Panc1 (cell line): Measurements from ENCODE around the gene FSIP1.

ENCODE experiments used
- CTCF ChIP-seq: fragments of 450-650 bp; IDR thresholded peaks from 2 replicates; pipeline ENCODE4 v1.5.1; 2017; ENCODE audit warnings: mild to moderate bottlenecking
- POLR2AphosphoS5 ChIP-seq: IDR thresholded peaks from 2 replicates; pipeline ENCODE4 v1.6.1; 2012; ENCODE audit warnings: mild to moderate bottlenecking, low read depth, low read length, moderate library complexity
- REST ChIP-seq, 2 experiments: IDR thresholded peaks; 2 replicates each; pipeline ENCODE4 v1.6.1; 2011 to 2012; ENCODE audit warnings: low read depth in 2 of 2, control low read depth in 1 of 2, low read length in 1 of 2, mild to moderate bottlenecking in 1 of 2, moderate library complexity in 1 of 2; ENCODE audit not compliant: insufficient read depth in 1 of 2
- SIN3A ChIP-seq: IDR thresholded peaks from 2 replicates; pipeline ENCODE4 v1.6.1; 2012; ENCODE audit warnings: low read depth, mild to moderate bottlenecking, low read length, moderate library complexity, borderline replicate concordance; ENCODE audit not compliant: insufficient read depth

DNA sequence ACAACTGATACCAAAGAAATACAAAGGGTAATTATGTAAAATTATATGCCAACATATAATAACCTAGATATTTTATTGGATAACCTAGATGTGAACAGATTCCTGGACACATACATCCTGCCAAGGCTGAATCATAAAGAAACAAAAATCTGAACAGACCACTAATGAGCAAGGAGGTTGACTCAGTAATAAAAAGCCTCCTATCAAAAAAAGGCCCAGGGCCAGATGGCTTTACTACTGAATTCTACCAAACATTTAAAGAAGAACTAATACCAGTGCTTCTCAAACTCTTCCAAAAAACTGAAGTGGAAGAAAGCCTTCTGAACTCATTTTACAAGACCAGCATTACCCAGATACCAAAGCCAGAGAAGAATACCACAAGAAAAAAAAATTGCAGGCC, 169.4 kb downstream of the FSIP1 start:
- TF ChIP-seq CTCF (no peak), POLR2AphosphoS5 (no peak), SIN3A (no peak), REST (IDR thresholded peaks at IDR 0.05; ENCODE audit: insufficient read depth in 1 of 2, low read depth in 2 of 2, low read length in 1 of 2) (no peak)
